Measurements from ENCODE around the gene FKBP8. TPM values are rescaled to one million over a fixed set of nuclear protein-coding genes. Genes with fewer than 3 reads are reported as not detected.

Gene FKBP8
- total RNA-seq, 1 donor from 2014 or later, result 195 TPM

DNA sequence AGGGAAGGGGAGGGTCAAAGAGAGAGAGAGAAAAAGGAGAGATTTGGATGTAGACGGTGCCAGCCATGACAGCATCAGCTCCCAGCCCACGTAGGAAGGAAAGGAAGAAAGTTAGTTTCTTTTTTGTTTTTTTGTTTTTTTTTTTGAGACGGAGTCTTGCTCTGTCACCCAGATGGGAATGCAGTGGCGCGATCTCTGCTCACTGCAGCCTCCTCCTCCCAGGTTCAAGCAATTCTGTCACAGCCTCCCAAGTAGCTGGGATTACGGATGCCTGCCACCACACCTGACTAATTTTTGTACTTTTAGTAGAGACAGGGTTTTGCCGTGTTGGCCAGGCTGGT, 49.1 kb downstream of the FKBP8 start:
- TF ChIP-seq, protein P1, sequence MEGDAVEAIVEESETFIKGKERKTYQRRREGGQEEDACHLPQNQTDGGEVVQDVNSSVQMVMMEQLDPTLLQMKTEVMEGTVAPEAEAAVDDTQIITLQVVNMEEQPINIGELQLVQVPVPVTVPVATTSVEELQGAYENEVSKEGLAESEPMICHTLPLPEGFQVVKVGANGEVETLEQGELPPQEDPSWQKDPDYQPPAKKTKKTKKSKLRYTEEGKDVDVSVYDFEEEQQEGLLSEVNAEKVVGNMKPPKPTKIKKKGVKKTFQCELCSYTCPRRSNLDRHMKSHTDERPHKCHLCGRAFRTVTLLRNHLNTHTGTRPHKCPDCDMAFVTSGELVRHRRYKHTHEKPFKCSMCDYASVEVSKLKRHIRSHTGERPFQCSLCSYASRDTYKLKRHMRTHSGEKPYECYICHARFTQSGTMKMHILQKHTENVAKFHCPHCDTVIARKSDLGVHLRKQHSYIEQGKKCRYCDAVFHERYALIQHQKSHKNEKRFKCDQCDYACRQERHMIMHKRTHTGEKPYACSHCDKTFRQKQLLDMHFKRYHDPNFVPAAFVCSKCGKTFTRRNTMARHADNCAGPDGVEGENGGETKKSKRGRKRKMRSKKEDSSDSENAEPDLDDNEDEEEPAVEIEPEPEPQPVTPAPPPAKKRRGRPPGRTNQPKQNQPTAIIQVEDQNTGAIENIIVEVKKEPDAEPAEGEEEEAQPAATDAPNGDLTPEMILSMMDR (IDR thresholded peaks at IDR 0.05), result no peak
- DNase-seq, result no peak
- Histone ChIP-seq H3K27ac (peak overlapping the region; percentile 76), H3K9me3 (no peaks in the 10 kb centered on the region), H3K36me3 (no peaks in the 10 kb centered on the region), H3K4me1 (peaks cover 68% of the 10 kb centered on the region), H3K4me3 (no peak overlapping the region), H3K27me3 (ENCODE audit: low read depth) (no peaks in the 10 kb centered on the region)
- no peak for ATAC-seq
- intact Hi-C loops (cut with DNase I), result no loop called here

DNA sequence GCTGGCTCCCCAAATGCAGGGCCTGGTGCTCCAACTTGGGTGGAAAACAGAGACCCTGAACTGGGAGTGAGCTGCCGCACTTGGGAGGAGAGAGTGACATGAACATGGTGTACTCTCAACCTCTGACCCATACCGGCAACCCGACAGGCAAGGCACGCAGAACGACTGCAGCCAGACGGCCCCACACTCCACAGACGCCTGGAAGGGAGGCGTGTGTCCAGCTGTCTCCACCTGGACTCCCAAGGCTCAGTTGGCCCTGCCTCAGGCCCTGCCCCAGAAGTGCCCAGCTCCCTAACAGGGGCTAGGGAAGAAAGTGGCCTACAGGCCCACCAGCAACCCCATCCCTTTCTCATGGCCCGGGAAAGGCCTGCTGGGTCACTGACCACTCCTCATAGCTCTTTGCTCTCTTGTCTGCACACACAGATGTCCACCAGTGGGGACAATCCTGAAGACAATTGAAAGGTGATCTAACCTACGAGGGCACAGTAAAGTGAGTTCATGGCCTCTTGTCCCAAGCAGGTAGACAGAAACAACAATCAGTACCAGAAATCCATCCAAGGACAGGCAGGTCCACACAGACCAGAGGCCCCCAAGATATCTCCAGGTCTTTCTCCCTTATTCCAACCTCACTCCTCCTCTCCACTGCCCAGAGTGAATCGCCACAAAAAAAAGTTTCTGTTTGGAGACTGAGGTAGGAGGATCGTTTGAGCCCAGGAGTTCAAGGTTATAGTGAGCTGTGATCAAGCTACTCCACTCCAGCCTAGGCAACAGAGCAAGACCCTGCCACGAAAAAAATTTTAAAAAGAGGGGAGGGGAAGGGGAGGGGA, 49.7 kb downstream of the FKBP8 start:
- Histone ChIP-seq H3K27ac (peak overlapping the region; percentile 76), H3K27me3 (ENCODE audit: low read depth) (no peaks in the 10 kb centered on the region), H3K9me3 (no peaks in the 10 kb centered on the region), H3K36me3 (no peaks in the 10 kb centered on the region), H3K4me1 (peaks cover 68% of the 10 kb centered on the region), H3K4me3 (no peak overlapping the region)
- intact Hi-C loops (cut with DNase I), result no loop called here
- DNase-seq, result no peak
- TF ChIP-seq, protein P1 (IDR thresholded peaks at IDR 0.05), result no peak
- peak; percentile 28 to 48 for ATAC-seq

GRCh38 chr19:18491995-18492953, 51.1 kb downstream of the FKBP8 start:
- H3K36me3 ChIP-seq, result no peaks in the 10 kb centered on the region
- H3K27ac ChIP-seq, result peak overlapping the region; percentile 76
- H3K27me3 ChIP-seq (ENCODE audit: low read depth), result no peaks in the 10 kb centered on the region
- no peak overlapping the region for H3K4me3 ChIP-seq
- ATAC-seq, result no peak
- DNase-seq, result no peak
- intact Hi-C loops (cut with DNase I), result no loop called here
- TF ChIP-seq, protein P1 (IDR thresholded peaks at IDR 0.05), result no peak
- no peaks in the 10 kb centered on the region for H3K9me3 ChIP-seq
- H3K4me1 ChIP-seq, result peaks cover 70% of the 10 kb centered on the region

- no peak overlapping the region for H3K27ac ChIP-seq
- H3K27me3 ChIP-seq (ENCODE audit: low read depth), result no peaks in the 10 kb centered on the region
- H3K36me3 ChIP-seq, result no peaks in the 10 kb centered on the region
- intact Hi-C loops (cut with DNase I), result no loop called here
- no peak overlapping the region for H3K4me3 ChIP-seq
- no peaks in the 10 kb centered on the region for H3K9me3 ChIP-seq
- TF ChIP-seq, protein P1 (IDR thresholded peaks at IDR 0.05), result no peak
- ATAC-seq (no peak), DNase-seq (no peak)
- peaks cover 70% of the 10 kb centered on the region for H3K4me1 ChIP-seq
These were observed 52.6 kb downstream of the FKBP8 start for GRCh38 chr19:18490728-18491127.

DNA sequence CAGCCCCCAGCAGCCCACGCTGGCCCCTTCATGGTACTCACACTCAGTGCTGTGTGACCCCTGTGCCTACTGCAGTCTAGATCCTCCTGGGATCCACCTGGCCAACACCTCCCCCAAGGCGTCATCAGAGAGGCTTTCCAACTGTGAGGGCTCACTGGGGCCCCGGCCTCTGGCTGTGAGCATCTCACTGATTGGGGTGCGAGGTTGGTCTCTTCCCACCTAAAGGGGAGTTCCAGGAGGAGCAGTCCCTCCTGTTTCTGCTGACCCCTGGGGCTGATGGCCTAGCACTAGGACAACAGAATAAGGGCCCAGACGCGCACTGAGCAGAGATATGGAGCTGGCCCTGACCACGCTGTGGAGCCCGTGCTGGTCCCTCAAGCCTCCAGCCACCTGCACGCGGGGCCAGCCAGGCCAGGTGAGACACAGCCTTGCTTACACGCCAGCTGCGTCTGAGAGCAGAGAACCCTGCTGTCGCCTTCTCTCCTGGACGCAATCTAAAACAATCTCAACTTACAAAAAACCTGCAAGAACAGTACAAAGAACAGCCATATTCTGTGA, 53.7 kb downstream of the FKBP8 start:
- DNase-seq (no peak), ATAC-seq (no peak)
- Histone ChIP-seq H3K27me3 (ENCODE audit: low read depth) (no peaks in the 10 kb centered on the region), H3K4me3 (no peak overlapping the region), H3K4me1 (peaks cover 69% of the 10 kb centered on the region), H3K36me3 (no peaks in the 10 kb centered on the region), H3K27ac (no peak overlapping the region), H3K9me3 (no peaks in the 10 kb centered on the region)
- intact Hi-C loops (cut with DNase I), result no loop called here
- TF ChIP-seq, protein P1 (IDR thresholded peaks at IDR 0.05), result no peak
